Dermis lymphatic vessel endothelial cell (primary cell): Measurements from ENCODE around the gene GPAT3. TPM values are rescaled to one million over a fixed set of nuclear protein-coding genes. Genes with fewer than 3 reads are reported as not detected.

Source experiments
- total RNA-seq: library from RNA; depleted of rRNA; stranded (reverse); fragments of >200 nt; gene quantifications from 2 replicates; pipeline ENCODE4 v1.2.1, GENCODE V29; 2014

Gene GPAT3
- 15.0 and 22.3 TPM in 2 replicates for total RNA-seq

GRCh38 chr4:83535520-83536361 lies at the start of gene GPAT3:
TSS of gene GPAT3 (plus strand) at chr4:83536108. CDS start at chr4:83536623, 515 bp downstream.

Other genes starting within 250 kb of the GPAT3 start
- gene HPSE, start 201.3 kb upstream of the GPAT3 start, total RNA-seq: 9.4 and 16.3 TPM in 2 replicates
- gene HELQ, start 80.3 kb upstream of the GPAT3 start, total RNA-seq: 17.0 and 18.5 TPM in 2 replicates
- gene MRPS18C, start 80.0 kb upstream of the GPAT3 start, total RNA-seq: 20.2 and 20.5 TPM in 2 replicates
- 22.5 and 27.8 TPM in 2 replicates for gene ABRAXAS1, start 51.0 kb upstream of the GPAT3 start, total RNA-seq